ENCODE results near the gene ENGASE.

Gene ENGASE

DNA sequence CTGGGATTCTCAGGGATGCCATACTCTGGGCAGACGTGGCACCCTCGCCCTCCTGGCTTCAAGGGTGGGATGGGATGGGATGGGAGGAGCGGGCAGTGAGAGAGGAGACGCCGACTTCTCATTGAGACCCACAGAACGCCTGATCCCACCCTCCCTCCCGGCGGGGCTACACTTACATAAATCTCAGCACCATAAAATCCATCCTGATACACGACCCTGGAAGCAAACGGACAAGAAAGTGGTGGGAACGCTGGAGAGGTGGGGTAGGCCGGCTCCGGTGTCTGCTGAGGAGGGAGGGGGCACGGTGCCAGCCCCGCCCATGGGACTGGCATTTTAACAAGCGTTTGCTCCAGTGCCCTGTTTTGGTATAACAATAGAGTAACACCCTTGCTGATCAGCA is 21.9 kb downstream of the ENGASE start:
- no peak for DNase-seq

DNA sequence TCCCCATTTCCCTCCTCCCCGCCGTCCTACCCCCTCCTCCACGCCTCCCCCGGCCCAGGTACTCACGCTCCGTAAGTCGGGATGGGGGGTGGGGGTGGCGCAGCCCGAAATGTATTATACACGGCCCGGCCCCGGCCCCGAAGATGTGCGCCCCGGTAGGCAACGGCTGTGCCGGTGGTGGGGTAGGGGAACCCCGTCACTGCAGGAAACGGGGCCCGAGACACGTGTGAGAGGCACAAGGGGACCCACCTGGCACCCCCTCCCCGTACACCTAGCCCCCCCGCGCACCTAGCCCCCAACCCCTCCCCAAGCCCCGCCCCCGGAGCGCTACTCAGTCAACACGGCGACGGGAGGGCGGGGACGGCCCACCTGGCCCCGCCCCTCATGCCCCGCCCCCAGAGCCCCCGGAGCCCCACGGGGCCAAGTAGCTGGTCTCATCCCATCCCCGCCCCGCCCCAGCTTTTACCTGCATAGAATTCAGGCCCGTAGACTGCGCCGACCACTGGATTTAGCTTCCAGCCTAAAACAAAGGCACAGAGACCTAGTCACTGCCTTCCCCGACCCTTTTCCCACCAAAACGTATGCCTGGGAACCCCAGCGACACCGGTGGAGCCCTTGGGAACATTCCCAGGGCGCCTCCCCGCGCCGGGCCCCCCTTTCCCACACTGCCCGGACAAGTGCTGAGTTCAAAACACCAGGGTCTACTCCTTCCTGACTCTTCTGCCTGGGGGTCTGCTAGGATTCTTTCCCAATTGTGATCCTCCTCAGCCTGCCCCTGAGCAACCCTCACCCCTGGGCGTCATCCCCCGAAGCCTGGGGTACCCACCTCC is 22.8 kb downstream of the ENGASE start:
- DNase-seq, result no peak

DNA sequence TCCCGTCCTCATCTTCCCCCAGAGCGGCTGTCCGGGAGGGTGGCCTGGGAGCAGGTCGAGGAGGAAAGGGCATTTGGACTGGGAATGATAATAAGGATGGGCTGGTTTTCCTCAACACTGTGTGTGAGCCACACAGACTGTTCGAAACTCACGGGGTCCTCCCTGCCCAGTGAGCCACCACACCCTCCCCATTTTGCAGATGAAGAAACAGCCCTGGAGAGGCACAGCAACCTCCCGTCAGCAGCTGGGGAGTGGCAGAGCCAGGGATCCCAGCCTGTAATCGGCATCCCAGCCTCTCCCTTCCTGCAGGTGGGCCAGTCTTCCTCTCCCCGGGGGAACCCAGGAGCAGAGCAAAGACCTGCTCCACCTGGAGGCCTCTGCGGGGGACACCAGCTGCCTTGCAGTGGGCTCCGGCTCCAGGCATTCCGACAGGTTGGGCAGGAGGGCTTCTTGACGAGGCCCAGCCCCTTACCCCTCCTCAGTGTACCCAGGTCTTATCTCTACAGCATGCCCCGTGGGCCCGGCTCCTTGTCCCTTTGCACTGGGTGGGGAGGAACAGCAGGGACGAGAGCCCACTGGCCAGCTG is 23.8 kb downstream of the ENGASE start:
- DNase-seq, result no peak

DNA sequence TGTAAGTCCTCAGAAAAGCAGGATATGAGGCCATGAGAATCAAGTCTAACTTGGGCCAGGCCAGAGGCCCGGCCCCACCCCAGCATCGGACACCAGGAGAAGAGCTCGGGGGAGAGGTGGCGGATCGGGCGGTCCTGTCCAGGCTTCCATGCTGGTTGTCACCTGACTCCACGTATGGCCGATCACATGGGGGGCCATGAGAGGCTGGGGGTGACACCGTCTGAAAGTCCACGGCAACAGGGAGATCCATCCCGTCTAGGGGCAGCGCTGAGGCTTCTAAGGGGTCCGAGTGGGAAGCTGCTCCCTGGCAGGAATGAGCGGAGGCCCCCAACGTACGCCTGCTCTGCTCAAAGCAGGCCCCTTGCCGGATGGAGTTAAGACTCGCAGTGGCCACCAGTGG is 25.8 kb downstream of the ENGASE start:
- no peak for DNase-seq

DNA sequence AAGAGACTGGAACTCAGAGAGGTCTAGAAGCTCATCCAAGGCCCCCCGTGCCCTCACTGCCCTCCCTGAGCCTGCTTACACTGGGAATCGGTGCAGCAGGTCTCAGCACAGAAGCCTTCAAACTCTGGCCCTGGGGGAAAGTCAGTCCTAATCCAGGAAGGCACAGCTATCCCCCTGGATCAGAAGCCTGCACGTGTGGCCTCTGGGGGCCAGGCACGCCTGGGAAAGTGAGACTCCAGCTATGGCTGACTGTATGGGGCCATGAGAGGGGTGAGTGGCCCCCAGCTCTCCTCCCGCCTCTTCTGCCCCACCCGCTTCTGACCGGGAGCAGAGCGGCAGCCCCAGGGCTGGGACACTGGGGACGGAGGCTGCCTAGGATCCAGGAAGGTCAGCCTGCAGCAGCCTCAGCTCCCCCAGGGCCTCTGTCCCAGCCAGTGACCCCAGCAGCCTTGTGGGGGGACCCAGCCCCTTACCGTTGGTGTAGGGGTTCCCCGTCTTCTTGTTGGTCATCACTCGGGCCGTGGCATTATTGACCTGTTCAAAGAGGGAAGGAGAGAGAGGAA is 26.6 kb downstream of the ENGASE start:
- DNase-seq, result no peak

DNA sequence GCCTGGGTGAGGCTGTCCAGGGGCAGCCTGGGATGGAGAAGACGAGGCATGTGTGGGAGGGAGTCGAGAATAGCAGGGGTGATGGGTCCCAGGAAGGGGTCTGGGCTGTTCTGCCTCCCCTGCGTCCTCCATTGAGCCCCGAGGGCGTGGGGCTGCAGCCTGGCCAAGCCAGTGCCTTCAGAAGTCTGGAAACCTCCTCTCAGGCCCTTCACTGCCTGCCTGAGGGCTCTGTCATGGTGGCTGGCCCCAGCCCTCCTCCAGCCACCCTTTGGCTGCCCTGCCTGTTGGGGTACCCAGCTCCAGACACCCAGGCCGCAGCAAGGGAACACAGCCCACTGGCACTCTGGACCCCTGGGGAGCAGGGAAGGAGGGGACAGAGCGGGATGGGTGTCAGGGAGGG is 27.6 kb downstream of the ENGASE start:
- no peak for DNase-seq

DNA sequence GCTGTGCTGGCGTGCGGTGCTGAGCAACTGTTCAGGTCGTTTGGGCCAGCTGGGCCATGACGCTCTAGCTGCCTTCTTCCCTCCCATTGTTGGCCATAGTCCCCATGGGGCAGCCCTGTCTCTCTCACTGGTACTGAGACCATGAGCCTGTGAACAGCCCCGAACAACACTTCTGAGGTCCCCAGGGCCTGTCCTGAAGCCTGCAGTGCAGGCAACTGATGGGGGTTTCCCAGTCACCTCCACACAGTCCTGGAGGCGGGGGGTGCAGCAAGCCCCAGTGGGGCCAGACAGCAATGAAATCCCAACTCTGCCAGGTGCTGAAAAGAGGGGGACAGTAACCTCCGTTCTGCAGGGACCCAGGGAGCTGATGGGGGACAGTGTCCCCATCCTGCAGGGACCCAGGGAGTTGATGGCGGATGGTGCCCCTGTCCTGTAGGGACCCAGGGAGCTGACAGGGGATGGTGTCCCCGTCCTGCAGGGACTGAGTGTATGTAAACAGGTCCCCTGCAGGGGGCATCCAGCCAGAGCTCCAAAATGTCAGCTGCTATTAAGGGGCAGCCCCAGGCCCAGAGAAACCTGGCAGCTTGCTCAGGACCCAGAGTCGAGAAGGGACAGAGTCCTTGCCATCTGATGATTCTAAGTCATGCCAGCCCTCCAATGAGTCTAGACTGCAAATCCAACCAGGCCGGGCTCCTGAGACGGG is 30.4 kb downstream of the ENGASE start:
- no peak for DNase-seq

DNA sequence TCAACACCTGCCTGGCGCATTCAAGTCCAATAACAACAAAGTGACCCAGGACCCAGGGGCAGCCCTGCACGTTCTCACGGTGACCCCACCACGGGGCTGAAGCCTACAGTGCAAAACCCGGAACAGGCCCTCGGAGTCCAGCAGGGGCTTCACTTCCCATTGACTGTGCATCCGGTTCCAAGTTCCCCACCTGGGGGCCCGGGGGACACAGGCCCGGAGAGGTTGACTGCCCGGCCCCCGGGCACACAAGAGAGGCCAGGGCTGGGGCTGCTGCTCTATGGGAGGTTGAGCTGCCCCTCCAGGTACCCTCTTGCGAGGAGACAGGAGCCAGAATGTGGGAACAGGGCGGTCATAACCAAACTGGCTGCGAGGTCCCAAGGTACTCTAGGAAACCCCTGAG is 31.3 kb downstream of the ENGASE start:
- no peak for DNase-seq

DNA sequence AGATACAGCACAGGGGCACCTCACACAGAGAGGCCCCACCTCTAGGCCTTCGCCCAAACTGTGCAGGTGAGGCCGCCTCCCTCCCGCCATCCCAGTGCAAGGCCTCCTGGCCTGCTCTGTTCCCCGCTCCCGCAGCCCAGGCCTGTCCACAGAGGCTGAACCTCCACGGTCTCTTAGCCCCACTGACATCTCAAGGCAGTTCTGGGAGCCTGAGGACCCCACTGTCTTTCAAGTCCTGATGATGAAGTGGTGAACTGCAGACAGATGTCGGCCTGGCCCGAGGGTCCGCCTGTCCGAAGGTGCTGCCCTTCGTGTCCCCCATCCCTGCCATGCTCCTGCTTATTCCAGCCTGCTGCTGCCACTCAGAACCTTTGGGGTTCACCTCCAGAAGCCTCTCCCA is 32.3 kb downstream of the ENGASE start:
- no peak for DNase-seq

DNA sequence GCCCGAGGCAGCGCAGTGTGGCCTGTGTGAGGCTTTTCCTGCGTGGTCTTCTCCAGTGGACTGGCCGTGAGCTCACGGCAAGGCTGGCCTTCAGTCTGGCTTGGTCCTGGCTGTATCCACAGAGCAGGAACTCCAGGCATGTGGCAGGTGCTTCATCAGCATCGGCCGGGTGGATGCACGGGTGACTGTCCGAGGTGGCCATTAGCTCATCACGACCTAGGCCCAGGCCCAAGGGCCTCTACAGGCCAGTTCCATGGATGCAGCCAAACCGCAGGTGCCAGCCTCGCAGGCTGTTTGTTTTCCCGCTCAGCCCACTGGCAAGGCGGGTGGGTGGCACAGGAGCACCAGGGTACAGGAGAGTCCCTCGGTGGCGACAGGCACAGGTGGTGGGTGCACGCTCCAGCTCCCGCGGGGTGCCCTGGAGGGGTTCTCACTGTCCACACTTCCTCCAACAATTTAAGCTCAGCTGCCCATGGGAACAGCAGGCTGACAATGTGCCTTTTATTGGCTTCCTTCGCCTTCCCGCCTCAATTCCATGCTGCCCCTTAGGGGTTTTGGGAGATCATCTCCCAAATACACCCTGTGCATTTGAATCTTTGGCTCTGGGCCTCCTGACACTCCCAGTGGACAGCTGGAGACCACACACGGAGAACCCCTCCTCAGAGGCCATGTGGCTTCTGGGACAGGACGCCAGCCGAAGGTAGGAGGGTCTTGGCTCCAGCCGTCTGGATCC is 33.0 kb downstream of the ENGASE start:
- DNase-seq, result no peak

DNA sequence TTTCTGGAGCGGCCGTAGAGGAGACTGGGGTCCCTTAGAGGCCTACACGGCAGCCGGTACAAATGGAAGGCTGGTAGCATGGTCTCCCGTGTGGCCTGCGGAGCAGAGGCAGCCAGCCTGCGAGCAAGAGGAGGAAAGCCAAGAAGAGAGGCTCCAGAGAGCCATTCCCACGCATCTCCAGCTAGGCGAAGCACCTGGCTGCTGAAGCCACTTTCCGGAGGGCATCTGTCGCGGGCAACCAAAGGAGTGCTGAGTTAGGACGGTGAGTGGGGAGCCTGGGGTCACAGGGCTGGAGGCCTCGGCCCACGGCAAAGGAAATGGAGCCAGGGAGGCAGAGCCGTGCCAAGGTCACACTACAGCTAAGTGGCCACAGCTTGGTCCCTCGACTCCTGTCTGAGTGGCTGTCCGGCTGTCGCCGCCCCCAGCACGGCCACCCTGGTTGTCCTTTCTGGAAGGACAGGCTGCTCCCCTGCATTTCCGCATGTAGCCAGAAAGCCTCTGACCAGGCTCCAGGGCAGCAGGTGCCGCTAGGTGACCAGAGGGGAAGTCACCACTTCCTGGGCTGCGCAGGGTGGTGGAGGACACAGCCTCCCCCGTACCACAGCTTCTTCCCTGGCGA is 33.7 kb downstream of the ENGASE start:
- no peak for DNase-seq

DNA sequence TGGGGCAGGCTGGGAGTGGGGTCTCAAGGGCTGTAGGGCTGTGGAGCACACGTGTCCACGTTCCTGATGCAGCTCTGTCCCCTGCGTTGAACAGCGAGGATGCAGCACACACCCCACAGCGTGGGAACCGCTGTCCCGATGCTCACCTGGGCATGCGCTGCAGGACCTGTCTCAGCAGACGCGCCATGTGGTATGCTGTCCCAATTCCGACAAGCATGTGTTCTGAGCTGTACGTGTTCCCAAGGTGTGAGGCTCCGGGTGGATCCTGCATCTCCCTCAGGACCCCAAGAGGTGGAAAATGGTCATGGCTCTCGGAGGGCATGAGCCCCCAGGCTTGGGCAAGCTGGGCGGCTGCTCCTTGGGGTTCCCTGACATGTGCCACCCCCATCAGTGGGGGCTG is 34.2 kb downstream of the ENGASE start:
- no peak for DNase-seq

DNA sequence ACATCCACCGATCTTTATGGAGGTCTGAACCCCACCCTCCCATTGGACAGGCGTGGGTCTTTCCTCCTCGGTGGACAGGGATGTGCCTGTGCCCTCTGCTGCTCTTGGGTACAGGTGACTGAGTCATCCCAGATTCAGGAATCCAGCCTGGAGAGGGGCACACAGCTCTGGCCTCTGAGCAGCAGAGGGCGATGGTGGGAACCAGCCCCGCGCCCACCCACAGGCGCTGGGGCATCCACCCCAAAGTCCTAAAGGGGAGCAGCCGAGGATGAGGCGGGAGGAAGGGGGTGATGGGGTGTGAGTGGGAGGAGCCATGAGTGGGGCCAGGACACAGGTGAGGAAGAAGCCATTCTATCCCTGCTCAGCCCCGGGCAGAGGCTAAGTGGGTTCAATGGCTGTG is 35.0 kb downstream of the ENGASE start:
- DNase-seq, result no peak

DNA sequence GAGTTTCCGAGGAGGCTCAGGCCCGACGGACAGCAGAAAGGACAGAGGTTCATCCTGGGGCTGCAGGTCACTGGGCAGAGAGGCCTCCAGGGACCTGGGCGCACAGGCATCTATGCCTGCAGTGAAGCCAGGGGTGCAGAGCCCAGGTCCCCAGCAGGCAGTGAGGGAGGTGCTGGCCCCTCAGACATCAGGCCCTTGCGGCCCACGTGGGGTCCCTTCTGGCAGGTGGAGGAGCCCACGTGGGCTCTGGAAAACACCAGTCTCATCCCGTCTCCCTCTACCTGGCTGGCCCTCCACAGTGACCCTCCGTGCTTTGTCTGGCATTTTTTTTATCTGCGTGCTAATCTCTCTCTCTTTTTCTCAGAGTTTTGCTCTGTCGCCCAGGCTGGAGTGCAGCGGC is 36.5 kb downstream of the ENGASE start:
- DNase-seq, result no peak

DNA sequence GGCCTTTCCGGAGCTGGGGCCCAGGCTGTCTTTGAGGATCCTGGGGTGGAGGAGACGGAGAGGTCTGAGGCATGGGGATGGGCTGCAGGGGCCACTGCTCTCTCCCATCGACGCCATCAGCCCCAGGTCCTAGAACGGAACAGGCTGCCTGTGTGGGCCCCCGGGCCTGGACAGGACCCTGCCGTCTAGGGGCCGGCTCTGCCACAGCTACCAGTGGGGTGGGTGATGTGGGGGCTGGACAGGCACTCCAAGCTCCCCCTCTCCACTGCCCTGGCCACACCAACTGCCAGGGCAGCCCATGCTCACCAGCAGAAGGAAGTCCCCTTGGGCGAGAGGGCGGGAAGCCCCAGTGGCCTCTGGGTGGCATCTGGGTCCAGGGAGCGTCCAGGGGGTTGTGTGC is 37.8 kb downstream of the ENGASE start:
- DNase-seq, result no peak

DNA sequence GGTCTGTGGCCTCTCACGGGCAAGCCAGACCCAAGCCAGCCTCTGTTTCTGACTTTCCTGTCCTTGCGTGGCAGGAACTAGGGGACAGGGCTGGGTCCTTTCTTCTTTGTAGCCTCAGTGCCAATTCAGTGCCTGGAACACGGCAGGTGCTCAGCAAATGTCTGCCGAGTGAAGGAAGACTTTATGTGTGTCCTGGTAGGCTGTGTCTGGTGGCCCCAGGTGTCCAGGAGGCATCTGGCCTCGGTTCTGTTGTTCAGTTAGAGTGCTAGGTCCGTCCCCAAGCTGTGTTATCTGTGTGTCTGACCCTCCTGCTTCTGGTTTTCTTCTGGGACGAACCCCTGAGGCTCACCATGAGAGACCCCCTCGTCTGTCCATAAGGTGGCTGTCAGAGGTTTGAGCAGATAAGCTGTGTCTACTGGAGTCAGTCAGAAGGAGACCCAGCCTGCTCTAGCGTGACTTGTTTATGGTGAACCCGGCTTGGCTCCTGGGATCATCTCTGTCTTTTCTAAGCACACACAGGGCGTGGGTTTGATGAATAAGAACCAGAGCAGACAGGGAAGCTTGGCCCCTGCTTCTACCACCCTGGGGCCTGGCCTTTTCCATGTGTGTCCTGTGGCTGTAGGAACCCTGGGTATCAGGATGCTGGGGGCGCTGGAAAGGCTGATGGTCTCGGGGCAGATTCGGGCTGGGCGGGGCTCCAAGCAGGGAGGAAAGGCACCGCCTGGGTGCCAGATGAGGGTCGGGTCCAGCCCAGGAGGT is 39.3 kb downstream of the ENGASE start:
- DNase-seq, result no peak

DNA sequence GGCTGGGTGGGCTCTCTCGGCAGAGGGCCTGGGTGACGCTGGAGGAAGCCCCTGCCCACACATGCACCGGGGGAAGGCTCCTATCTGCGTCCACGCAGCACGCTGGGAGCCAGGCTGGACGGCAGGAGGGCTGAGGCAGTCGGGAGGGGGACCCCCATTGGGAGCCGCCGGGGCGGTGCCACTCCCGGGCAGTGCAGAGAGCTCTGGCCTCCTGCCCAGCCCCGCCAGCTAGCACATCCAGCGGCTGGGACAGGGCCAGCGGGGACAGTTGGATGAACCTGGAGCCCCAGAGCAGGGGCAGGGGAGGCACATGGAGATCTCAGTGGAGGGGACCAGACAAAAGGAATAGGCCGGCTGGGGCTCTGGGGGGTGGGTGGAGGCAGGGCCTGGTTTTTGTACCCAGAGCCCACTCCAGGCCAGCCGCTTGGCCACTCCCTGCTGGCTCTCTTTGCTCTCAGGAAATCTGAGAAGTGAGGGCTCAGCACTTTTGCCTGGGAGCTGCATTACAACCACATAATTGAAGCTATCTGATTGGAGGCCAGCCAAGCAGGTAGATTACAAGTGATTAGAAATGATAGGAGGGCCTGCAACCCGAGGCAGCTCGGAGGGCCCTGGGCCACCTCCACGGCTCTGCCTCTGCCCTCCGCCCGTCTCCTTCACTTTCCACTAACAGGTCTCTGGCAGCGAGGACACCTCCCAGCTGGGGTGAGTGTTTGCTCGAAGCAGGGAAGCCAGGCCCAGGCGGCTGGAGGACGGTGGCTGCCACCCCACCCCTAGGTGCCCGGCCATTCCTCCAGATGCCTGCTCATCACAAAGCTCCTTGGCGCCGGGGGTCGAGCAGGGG is 40.1 kb downstream of the ENGASE start:
- no peak for DNase-seq

DNA sequence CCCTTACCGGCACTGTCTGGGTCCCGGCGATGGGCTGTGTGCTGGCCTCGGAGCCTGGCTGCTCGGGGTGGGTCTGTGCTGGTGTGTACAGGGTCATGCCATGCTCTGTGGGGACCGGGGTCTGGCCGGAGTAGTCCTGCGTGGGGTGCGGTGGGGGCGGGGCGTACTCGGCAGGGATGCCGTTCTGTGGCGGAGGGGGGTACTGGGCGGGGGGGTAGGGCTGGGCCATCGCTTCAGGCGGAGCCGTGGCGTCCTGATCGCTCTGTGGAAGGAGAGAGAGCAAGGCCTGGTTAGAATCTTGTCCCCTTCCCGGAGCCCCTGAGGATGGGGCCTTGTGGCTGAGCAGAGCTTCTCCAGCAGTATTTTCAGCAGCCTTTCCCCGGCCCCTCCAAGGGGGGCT is 40.9 kb downstream of the ENGASE start:
- no peak for DNase-seq

DNA sequence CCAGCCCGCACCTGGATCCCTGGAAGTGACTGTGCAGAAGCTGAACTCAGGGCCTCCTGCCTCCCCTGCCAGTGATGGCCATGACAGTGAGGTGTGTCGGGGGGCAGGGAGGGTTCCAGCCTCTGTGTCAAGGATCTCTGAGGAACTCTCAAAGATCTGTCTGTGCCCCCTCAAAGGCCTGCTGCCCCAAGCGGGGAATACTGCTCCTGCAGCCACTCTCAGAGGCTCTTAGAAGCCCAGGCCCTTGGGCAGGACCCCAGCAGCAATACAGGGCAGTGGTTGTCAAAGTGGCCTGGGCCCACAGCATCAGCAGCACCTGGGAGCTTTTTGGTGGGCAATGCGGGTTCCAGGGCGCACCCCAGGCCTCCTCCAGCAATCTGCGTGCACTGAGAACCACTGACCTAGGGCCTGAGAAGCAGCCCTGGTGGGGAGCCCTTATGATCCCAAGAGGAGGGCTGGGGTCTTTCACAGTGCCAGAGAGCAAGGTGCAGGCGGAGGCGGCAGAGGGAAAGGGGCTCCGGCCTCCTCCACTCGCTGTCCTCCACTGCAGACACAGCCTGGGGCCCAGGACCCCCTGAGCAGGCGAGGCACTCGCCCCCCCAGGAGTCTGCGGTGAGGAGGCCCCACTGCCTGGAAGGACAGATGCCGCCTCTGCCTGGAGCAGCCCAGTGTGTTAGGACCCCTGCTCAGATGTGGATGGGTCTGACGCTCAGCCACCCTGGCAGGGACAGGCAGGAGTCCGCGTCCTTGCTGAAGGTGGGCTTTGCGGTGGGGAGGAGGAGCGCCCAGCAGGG is 42.1 kb downstream of the ENGASE start:
- no peak for DNase-seq

DNA sequence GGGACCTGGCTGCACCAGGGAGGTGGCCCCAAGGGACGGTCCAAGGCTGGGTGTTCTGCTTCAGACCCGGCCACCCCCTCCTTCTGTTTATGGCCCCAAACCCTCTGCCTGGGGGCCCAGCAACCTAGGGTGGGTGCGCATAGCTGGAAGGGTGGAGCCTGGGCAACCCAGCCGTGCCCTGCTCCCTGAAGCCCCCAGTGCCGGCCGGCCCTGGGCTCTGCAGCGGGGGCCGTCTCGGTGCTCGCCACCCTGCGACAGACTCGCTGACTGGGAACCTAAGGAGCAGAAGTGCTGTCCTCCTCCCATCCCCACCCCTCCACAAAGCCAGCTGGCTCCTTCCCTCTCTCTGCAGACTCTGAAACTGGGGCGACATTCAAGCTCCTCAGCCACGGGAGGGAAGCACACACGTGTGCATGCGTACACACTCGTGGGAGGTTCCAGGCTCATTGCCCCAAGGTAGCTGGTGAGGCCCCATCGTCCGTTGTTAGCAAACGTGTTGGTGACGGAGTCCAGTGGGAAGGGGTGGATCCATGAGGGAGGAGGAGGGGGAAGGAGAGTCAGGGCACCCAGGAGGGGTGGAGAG is 43.4 kb downstream of the ENGASE start:
- DNase-seq, result no peak
